Skeletal muscle cell (primary cell): ENCODE data around the gene TRABD2A.
"Not testable (repeated sequence)": the region's sequence is repeated elsewhere in the genome, so short reads cannot be mapped to it uniquely, and the experiment has no call there.

Source experiments
- DNase-seq: peaks from one replicate; pipeline ENCODE4 v3.0.0-alpha.2; 2010; ENCODE audit warnings: low read depth
- H3K4me3 ChIP-seq: 2 replicates; pipeline ENCODE4 v1.5.1; 2011; ENCODE audit warnings: low read depth, mild to moderate bottlenecking, control low read depth, low read length, moderate library complexity

Gene TRABD2A

GRCh38 chr2:84880645-84881521, at the start of gene TRABD2A:
Gene TRABD2A (minus strand): TSS chr2:84881084. CDS start chr2:84881039, 45 bp downstream.
- DNase-seq: no peak
- H3K4me3 ChIP-seq: peak within 1 kb of the TSS; percentile 63

GRCh38 chr2:84927275-84927627, 46.4 kb upstream of the TRABD2A start:
- no peak for DNase-seq
- no peak overlapping the region for H3K4me3 ChIP-seq

GRCh38 chr2:84925724-84926376, 45.0 kb upstream of the TRABD2A start:
- no peak for DNase-seq

GRCh38 chr2:84925336-84925723, 44.4 kb upstream of the TRABD2A start:
- no peak overlapping the region for H3K4me3 ChIP-seq
- no peak for DNase-seq

More at GRCh38 chr2:84925724-84926376, 45.0 kb upstream of the TRABD2A start:
- peak overlapping the region; percentile 47 for H3K4me3 ChIP-seq

- no peak overlapping the region for H3K4me3 ChIP-seq
- DNase-seq: no peak
Observed at GRCh38 chr2:84924173-84925106, 43.6 kb upstream of the TRABD2A start.

- DNase-seq: no peak
- no peak overlapping the region for H3K4me3 ChIP-seq
Observed at GRCh38 chr2:84923009-84923408, 42.1 kb upstream of the TRABD2A start.

GRCh38 chr2:84919885-84920580, 39.1 kb upstream of the TRABD2A start:
- peak; percentile 92 for DNase-seq
- H3K4me3 ChIP-seq: peak overlapping the region; percentile 21

- no peak overlapping the region for H3K4me3 ChIP-seq
- no peak for DNase-seq
Observed at GRCh38 chr2:84918430-84918829, 37.5 kb upstream of the TRABD2A start.

- not testable (repeated sequence) for DNase-seq, H3K4me3 ChIP-seq
Observed at GRCh38 chr2:84917821-84918220, 36.9 kb upstream of the TRABD2A start.

- H3K4me3 ChIP-seq, DNase-seq: not testable (repeated sequence)
Observed at GRCh38 chr2:84915675-84916074, 34.8 kb upstream of the TRABD2A start.

GRCh38 chr2:84914334-84914733, 33.5 kb upstream of the TRABD2A start:
- no peak overlapping the region for H3K4me3 ChIP-seq
- no peak for DNase-seq

GRCh38 chr2:84912984-84913383, 32.1 kb upstream of the TRABD2A start:
- DNase-seq: no peak
- H3K4me3 ChIP-seq: no peak overlapping the region

GRCh38 chr2:84911135-84911678, 30.3 kb upstream of the TRABD2A start:
- DNase-seq: no peak
- H3K4me3 ChIP-seq: no peak overlapping the region

GRCh38 chr2:84908948-84909713, 28.2 kb upstream of the TRABD2A start:
- H3K4me3 ChIP-seq: no peak overlapping the region
- no peak for DNase-seq

GRCh38 chr2:84906900-84907714, 26.2 kb upstream of the TRABD2A start:
- peak; percentile 55 for DNase-seq
- H3K4me3 ChIP-seq: peak overlapping the region; percentile 81

- H3K4me3 ChIP-seq: peak overlapping the region; percentile 81
- DNase-seq: no peak
Observed at GRCh38 chr2:84906108-84906899, 25.4 kb upstream of the TRABD2A start.
